ENCODE results near the gene TRMO. TPM values are rescaled to one million over a fixed set of nuclear protein-coding genes. Genes with fewer than 3 reads are reported as not detected.
A peak's percentile ranks its signal among the peaks of the same experiment; 100 is the strongest.
"Not testable (repeated sequence)": the region's sequence is repeated elsewhere in the genome, so short reads cannot be mapped to it uniquely, and the experiment has no call there.

Gene TRMO, protein sequence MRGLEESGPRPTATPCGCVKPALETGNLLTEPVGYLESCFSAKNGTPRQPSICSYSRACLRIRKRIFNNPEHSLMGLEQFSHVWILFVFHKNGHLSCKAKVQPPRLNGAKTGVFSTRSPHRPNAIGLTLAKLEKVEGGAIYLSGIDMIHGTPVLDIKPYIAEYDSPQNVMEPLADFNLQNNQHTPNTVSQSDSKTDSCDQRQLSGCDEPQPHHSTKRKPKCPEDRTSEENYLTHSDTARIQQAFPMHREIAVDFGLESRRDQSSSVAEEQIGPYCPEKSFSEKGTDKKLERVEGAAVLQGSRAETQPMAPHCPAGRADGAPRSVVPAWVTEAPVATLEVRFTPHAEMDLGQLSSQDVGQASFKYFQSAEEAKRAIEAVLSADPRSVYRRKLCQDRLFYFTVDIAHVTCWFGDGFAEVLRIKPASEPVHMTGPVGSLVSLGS
- total RNA-seq (2014; rRNA removed; shearing (Covaris generic)), result 16.1 and 25.3 TPM in 2 replicates

DNA sequence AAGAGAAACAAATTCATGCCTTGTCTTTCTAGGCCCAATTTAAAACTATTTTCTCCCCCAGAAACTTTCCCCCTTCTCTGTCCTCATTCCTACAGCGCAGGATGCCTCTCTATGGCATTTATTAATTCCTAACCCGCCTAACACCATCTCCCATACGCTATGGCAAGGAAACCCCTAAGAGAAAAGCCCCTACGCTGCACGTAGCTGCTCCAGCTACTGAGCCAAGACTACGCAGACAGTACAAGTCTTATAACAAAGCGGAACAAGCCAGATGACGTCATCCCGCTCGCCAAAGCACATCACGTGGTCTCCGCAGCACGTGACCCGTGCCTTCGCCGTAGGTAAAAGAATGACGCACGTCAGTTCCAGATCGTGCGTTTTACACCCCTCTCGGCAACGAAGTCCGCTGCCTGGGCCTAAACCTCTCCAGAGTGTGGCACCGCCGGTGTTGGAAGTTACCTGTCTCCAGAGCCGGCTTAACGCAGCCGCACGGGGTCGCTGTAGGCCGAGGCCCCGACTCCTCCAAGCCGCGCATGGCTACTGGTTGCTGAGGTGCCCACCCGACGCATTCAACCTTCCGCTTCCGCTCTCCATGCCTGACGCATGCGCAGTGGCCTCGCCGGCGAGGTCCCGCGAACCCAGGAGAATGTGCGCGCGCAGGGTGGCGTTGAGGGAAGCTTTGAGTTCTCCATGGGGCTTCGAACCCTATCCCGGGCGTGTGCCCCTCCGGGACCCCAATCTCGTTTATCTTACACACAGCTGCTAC, at the start of gene TRMO:
TRMO (minus strand) TSS at position 542 of the 766 bp plus-strand sequence; CDS start at position 535, 7 bp downstream.
- DNase-seq (ENCODE audit: low spot score), result peak; percentile 97

DNA sequence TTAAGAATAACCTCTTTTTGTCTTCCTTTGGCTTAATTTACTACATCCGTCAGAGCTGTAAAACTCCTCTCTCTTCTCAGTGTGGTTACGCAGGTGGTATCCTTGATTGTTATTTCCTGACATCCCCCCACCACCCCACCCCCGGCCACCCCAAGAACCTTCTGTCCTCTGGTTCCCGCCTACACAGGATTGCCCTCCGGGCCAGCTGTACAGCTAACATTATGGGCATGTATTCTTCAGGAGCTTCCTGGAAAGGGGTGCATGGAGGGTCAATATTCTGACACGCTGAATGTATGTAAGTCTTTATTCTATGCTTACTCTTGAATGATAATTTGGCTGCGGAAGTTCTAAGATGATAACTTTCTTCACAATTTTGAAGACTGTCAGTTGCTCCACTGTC, 47.9 kb upstream of the TRMO start:
- no peak for DNase-seq (ENCODE audit: low spot score)

DNA sequence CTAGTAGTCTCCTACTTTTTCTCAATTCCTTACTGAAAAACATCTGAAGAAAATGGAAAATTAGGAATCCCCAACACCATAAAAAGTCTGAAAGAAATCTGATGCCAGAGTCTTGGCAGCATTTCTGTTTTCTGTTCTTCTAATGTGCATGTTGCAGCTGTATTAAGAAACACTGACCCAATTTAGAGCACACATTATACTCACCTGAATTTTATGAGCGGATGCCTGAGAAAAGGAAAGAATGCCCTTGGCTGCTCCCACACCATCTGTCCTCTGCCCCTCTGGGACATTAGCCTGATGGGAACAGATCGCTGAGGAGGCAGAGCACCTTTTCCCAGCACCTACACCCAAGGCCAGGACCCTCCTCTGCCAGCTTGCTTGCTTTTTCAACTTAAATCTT, 46.7 kb upstream of the TRMO start:
- DNase-seq (ENCODE audit: low spot score), result no peak

DNA sequence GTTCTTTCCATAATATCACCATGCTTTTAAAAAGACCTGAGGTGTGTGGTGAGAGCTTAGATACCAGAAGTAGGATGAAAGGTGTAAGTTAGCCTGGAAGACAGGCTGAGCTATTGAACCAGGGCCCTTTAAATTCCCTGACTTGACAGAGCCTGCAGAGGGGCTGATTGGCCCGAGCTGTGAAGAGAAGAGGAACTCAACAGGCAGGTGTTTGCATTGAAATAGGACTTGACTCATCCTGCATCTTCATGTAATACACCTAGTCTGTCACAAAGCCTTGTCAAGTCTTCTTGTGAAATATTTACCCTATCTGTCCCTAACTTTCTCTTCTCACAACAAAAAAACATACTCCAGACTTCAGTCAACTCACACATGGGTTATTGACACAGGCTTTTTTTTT, 44.2 kb upstream of the TRMO start:
- no peak for DNase-seq (ENCODE audit: low spot score)

DNA sequence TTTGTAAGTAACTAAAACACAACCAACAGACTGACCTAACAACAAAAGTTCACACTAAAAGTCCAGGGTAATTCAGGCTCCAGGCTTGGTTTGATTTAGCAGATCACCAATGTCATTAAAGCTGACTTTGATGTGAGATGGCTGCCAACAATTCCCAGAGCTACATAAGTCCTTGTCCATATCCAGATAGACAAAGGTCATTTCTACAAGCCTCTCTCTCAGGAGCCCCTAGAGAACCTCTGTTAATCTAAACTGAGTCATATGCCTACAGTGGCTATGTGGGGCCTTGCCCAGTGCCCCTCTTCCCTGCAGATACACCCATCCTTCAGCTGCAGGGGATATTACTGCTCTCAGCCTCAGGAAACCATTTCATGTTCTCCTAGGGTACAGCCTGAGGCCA, 42.6 kb upstream of the TRMO start:
- DNase-seq (ENCODE audit: low spot score), result no peak

DNA sequence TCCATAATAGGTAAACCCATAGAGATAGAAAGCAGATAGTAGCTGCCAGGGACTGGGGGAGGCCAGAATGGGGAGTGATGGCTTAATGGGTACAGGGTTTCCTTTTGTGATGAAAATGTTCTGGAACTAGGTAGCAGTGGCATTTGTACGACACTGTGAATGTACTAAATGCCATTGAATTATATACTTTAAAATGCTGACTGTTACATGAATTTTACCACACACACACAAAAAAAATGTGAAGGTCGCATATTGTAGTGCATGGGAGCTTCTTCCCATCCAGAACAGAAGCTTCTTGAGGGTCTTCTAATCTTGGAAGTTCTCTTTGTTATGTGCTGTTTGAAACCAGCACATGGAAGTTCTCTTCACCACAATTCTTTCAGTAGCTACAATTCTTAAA, 40.9 kb upstream of the TRMO start:
- DNase-seq (ENCODE audit: low spot score), result no peak

DNA sequence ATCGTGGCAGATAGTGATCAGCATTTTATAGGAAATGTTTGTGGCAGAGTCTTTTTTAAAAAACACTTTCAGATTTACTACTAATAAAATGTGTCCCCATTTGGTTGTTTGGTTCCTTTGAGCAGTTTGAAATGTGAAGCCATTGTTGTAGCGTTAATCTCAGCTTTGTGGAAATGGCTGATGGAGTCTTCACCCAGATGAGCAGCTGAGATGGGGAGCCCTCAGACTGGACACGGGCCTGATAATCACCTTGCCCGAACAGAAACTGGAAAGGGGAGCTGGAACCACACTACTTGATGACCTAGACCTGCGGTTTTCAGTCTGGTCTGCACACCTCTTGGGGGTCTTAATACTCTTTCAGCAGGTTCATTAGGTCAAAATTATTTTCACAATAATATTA, 40.3 kb upstream of the TRMO start:
- DNase-seq (ENCODE audit: low spot score), result no peak

DNA sequence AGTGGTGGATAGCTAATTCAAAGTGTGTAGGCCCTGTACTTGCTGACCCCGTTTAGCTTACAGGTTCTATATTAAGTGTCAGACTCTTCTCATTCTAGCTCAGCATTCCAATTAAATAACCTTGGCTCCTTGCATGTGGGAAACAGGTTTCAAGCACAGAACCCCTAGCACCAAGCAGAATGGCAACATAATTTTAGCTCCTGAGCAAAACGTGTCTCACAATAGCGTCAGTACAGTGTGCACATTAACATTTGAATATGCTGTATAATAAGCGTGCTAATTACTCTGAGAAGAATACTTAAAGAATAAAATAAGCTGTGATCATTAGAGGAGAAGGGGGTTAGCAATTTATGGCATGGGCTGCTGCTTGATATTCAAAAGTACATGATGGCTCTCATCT, 39.8 kb upstream of the TRMO start:
- no peak for DNase-seq (ENCODE audit: low spot score)

DNA sequence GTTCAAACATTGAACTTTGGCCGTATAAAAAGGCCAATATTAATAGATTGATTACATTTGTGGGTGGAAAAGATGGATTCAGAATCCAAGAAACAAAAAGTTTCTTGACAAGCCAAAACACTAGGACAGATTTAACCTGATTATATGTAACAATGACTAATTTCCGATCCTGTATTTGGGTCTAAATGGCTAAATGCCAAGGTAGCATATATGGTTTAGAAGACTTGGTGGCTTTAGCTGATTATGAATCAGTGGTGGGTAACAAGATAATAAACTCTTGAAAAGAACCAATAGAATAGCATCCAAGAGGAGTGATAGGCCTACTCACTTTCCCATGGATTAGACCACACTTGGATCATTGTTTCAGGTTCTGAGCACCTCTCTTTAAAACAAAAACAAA, 39.1 kb upstream of the TRMO start:
- DNase-seq (ENCODE audit: low spot score), result no peak

DNA sequence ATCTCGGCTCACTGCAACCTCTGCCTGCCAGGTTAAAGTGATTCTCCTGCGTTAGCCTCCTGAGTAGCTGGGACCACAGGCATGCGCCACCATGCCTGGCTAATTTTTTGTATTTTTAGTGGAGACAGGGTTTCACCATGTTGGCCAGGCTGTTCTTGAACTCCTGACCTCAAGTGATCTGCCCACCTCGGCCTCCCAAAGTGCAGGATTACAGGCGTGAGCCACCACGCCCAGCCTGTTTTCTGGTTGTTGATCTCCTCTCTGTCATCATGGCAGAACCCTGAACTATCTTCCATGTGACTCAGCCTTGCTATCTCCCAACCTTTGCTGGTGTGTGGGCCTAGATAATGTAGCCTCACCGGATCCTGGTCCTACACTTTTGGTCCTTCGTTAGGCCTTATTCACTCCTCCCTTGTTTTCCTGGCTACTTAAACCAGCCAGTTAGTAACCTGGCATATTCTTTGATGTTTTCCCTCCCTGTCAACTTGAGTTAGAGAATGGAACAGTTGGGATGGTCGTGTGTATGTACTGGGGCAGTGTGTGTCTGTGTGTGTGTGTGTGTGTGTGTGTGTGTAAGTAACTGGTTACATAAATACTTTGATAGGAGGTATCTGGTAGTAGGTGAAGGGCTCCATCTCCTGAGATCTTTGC, 38.5 kb upstream of the TRMO start:
- DNase-seq (ENCODE audit: low spot score), result not testable (repeated sequence)

DNA sequence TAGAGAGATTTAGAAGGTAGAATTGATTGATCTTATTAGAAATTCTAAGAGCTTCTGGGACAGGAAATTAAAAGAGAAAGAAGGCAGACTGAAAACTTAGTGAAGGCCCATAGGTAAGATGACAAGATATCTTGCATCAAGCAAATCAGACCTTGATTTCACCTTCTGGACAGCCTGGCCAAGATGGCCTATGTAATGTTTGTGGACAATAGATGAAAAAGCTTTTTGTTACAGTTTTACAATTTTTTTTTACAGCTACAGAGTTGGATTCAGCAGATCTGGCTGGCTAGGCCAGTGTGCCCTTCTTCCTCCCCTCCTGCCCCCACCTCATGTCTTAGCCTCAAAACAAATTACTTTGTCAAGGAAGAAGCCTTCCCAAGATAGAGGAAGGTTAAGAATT, 37.3 kb upstream of the TRMO start:
- DNase-seq (ENCODE audit: low spot score), result no peak

DNA sequence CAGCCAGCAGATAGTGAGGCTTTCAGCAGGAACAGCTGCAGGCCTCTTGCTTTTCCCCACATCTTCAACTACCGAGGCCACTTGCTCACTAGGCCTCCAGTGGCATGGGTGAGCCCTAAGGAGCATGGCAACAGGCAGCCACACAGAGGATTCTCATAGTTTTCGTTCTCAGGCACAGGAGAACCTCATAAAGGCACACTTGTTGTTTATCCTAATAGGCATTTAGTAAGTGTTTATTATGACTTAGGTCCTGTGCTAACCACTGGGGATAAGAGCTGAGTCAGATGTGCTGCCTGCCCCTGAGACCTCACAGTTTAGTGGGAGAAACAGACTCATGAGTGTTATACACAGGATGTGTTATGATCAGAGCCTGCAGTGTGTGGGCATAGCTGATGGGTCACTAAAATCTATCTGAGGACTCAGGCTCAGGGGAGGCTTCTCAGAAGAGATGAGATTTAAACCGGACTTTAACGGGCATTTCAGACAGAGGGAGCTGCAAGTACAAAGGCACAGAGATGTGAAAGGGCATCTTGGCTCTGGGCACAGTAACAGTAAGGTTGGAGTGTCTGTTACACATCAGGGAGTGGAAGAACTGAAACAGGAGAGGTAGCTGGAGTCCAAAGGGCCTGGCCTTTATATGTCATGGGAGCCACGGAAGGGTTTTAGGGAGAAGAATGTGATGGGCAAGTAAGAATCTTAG, 36.7 kb upstream of the TRMO start:
- no peak for DNase-seq (ENCODE audit: low spot score)

DNA sequence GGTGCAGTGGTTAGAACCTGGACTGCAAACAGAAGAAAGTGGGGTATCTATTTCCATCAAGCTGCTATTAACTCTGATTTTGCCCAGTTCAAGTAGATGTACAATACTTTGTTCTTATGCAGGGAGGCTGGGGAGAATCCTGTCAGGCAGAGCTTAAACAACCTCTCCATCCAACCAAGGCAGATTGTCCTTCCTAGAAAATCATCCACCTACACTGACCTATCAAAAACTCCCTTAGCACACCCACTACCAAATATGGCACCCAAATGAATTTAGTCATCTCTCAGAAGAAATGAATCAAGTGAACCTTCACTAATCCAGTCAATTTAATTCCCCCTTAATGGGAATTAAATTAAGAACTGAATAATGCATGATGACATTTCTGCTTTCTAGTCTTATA, 34.0 kb upstream of the TRMO start:
- DNase-seq (ENCODE audit: low spot score), result no peak

DNA sequence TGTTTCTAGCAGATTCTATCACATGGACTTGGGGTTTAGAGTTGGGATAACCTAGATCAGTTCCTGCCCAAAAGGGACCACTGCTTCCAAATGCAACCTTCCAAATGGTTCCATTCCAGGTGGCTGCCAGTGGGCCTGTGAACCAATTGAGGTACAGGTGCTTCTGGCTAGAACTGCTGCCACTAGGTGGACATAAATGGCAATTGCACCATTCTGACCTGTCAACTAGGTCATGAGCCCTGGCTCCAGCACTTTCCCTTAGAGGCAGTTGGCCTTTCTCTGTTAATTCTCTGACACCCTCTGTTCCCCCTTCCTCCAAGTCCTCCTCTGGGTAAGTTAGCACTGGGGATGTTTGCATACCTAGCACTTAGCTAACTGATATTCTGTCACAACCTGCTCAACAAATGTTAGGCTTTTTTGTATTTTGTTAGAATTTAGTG, 32.3 kb upstream of the TRMO start:
- DNase-seq (ENCODE audit: low spot score), result peak; percentile 72

DNA sequence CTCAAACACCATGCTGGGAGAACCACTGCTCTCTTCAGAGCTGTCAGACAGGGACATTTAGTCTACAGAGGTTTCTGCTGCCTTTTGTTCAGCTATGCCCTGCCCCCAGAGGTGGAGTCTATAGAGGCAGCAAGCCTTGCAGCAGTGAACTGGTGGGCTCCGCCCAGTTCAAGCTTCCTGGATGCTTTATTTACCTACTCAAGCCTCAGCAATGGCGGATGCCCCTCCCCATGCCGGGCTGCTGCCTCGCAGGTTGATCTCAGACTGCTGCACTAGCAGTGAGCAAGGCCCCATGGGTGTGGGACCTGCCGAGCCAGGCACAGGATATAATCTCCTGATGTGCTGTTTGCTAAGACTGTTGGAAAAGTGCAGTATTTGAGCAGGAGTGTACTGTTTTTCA, 28.6 kb upstream of the TRMO start:
- DNase-seq (ENCODE audit: low spot score), result peak; percentile 22

DNA sequence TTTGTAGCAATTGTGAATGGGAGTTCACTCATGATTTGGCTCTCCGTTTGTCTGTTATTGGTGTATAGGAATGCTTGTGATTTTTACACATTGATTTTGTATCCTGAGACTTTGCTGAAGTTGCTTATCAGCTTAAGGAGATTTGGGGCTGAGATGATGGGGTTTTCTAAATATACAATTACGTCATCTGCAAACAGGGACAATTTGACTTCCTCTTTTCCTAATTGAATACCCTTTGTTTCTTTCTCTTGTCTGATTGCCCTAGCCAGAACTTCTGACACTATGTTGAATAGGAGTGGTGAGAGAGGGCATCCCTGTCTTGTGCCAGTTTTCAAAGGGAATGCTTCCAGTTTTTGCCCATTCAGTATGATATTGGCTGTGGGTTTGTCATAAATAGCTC, 24.8 kb upstream of the TRMO start:
- not testable (repeated sequence) for DNase-seq (ENCODE audit: low spot score)

DNA sequence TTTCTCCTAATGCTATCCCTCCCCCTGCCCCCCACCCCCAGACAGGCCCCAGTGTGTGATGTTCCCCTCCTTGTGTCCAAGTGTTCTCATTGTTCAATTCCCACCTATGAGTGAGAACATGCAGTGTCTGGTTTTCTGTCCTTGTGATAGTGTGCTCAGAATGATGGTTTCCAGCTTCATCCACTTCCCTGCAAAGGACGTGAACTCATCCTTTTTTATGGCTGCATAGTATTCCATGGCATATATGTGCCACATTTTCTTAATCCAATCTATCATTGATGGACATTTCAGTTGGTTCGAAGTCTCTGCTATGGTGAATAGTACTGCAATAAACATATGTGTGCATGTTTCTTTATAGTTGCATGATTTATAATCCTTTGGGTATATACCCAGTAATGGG, 23.2 kb upstream of the TRMO start:
- not testable (repeated sequence) for DNase-seq (ENCODE audit: low spot score)

DNA sequence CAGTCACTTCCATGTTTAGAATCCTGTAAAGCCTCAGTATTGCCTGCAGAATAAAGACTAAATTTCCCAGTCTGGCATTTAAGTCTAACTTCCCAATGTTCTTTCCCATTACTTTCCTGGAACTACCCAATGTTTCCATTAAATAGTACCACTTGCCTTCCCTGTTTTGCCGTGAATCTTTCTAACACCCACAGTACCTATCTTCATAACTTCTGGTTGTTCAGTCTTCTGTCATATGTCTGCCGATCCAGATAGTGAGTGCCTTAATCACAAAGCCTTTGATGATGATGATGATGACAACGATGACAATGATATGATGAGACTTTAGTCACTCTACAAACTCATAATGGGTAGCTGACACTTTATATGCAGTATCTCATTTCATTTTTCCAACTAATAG, 22.3 kb upstream of the TRMO start:
- DNase-seq (ENCODE audit: low spot score), result no peak

DNA sequence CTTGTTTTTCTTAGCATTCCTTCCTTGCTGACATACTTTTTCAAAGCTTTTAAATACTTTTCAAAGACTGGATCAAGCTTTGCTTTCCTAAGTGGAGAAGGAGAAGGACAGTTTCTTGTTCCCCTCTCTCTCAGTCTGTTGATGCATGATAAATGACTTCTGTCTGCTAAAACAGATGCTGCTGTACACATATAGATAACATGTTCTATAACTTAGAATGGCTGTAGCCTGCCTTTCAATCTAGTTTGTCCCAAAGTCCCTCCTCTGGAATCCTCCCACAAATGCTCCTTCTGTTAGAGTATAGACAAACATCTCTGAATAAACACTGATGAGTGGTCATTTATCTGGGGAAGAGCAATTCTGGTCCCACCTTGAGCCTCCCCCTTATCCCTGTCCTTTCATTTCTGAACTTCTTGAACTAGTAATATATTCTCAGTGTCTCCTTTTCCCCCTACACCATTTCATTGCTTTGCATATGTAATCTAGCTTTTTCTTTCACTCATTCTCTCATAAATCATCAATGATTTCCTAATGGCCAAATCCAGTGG, 21.1 kb upstream of the TRMO start:
- DNase-seq (ENCODE audit: low spot score), result no peak

DNA sequence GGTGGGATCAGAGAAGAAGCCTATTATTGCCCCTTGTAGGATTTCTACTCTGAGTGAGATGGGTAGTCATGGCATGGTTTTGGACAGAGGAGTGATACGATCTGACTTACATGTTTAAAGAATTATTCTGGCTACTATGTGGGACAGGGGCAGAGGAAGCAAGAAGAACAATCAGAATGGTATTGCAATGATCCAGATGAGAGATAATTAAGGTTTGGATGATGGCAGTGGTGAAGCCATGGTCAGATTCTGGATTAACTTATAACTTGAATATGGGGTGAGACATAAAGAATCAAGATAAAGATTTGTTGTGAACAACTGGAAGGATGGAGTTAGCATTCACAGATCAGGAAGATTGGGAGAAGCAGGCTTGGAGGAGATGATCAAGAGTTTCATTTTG, 19.0 kb upstream of the TRMO start:
- no peak for DNase-seq (ENCODE audit: low spot score)

DNA sequence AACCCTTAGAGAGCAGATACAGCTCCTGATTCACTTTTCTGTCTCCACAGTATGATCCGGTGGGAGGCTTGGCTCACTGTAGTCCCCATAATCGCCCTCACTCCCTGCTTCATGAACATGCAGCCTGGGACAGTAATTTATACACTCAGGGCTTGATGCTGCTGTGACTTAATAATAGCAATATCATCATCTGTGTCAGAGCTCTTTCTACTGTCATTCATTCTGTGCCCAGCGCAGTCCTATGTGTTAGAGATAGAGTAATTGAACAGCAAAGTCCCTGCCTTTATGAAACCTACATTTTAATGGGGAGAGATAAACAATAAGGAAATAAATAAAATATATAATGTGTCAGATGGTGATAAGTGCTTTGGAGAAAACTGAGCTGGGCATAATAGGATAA, 18.4 kb upstream of the TRMO start:
- DNase-seq (ENCODE audit: low spot score), result no peak

Data from HT-29 (cell line).